MM.1S (cell line): ENCODE results near the gene PRKG1.

Experiments
- DNase-seq: peaks from one replicate; pipeline ENCODE4 v3.0.0-alpha.2; 2015
- H2AFZ ChIP-seq: fragments of 300-600 bp; sonication (generic); 2 replicates; pipeline ENCODE4 v1.6.0; 2016; ENCODE audit warnings: antibody characterized with exemption, low read length
- H3F3A ChIP-seq: fragments of 300-600 bp; sonication (generic); 2 replicates; pipeline ENCODE4 v1.6.1; 2016; ENCODE audit warnings: mild to moderate bottlenecking, antibody characterized with exemption, low read length, moderate library complexity, mixed read lengths; ENCODE audit not compliant: insufficient read depth
- H3K27ac ChIP-seq: fragments of 300-600 bp; sonication (generic); 2 replicates; pipeline ENCODE4 v1.5.1; 2016; ENCODE audit warnings: mild to moderate bottlenecking, low read length
- H3K27me3 ChIP-seq: fragments of 300-600 bp; sonication (generic); replicated peaks from 2 replicates; pipeline ENCODE4 v1.6.0; 2016; ENCODE audit warnings: low read length; ENCODE audit not compliant: insufficient read depth
- H3K36me3 ChIP-seq: fragments of 300-600 bp; sonication (generic); replicated peaks from 2 replicates; pipeline ENCODE4 v1.6.1; 2016; ENCODE audit warnings: mild to moderate bottlenecking, low read length, mixed read lengths; ENCODE audit not compliant: insufficient read depth
- H3K4me1 ChIP-seq: fragments of 300-600 bp; sonication (generic); 2 replicates; pipeline ENCODE4 v1.6.1; 2016; ENCODE audit warnings: low read length, mixed read lengths
- H3K4me2 ChIP-seq: fragments of 300-600 bp; sonication (generic); 2 replicates; pipeline ENCODE4 v1.6.0; 2016; ENCODE audit warnings: low read depth, low read length
- H3K4me3 ChIP-seq: fragments of 300-600 bp; sonication (generic); 2 replicates; pipeline ENCODE4 v1.5.1; 2016; ENCODE audit warnings: low read length, mixed read lengths
- H3K79me2 ChIP-seq: fragments of 300-600 bp; sonication (generic); 2 replicates; pipeline ENCODE4 v1.6.1; 2016; ENCODE audit warnings: mixed run types, low read length, mixed read lengths
- H3K9ac ChIP-seq: fragments of 300-600 bp; sonication (generic); 2 replicates; pipeline ENCODE4 v1.6.1; 2016; ENCODE audit warnings: low read length, mixed read lengths
- H3K9me2 ChIP-seq: fragments of 300-600 bp; sonication (generic); replicated peaks from 2 replicates; pipeline ENCODE4 v1.6.1; 2016; ENCODE audit warnings: mild to moderate bottlenecking, low read length, mixed read lengths; ENCODE audit not compliant: insufficient read depth
- H3K9me3 ChIP-seq: fragments of 300-600 bp; sonication (generic); replicated peaks from 2 replicates; pipeline ENCODE4 v1.6.1; 2016; ENCODE audit warnings: mild to moderate bottlenecking, low read length, mixed read lengths; ENCODE audit not compliant: insufficient read depth
- H4K20me1 ChIP-seq: fragments of 300-600 bp; sonication (generic); 2 replicates; pipeline ENCODE4 v1.6.1; 2016; ENCODE audit warnings: mild to moderate bottlenecking, low read length, moderate library complexity, mixed read lengths; ENCODE audit not compliant: insufficient read depth
- EZH2 ChIP-seq: fragments of 300-600 bp; sonication (generic); optimal IDR thresholded peaks from 2 replicates; pipeline ENCODE3; 2017; ENCODE audit warnings: low read depth, mild to moderate bottlenecking, antibody characterized with exemption, low read length, mixed read lengths
- EZH2phosphoT487 ChIP-seq: fragments of 300-600 bp; sonication (generic); IDR thresholded peaks from 2 replicates; pipeline ENCODE4 v1.6.1; 2018; ENCODE audit warnings: antibody characterized with exemption, low read length
- TF ChIP-seq, protein P1 (sequence below): fragments of 300-600 bp; sonication (generic); IDR thresholded peaks from 2 replicates; pipeline ENCODE4 v1.5.1; 2016; ENCODE audit warnings: antibody characterized with exemption, low read length, mixed read lengths

The PRKG1 gene

DNA sequence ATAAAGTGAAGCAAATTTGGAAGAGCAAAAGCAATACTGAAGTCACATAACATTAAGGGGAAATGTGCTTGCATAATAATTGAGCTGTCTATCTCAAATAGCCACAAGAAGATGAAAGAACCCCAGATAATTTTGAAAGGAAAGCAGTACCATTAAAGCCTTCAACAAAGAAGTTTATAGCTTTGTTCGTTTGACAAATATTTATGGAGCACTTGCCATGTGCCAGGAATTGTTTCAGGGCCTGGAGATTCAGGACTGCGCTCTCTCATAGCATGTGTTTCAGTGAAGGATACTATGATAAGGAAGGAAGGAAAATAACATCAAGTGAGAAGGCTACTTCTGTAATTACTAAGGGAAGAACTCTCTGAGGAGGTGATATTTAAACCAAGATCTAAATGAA lies 837.4 kb downstream of the PRKG1 start:
- no peak for DNase-seq
- Histone ChIP-seq H3K4me2 (no peak overlapping the region), H3K4me1 (no peaks in the 10 kb centered on the region)

GRCh38 chr10:51915031-51915542 lies 840.8 kb downstream of the PRKG1 start:
- Histone ChIP-seq H3K4me3 (no peak overlapping the region), H3K36me3 (no peaks in the 10 kb centered on the region), H3K9me2 (no peaks in the 10 kb centered on the region), H3K9me3 (no peaks in the 10 kb centered on the region), H3K4me2 (no peak overlapping the region), H2AFZ (no peak overlapping the region), H3F3A (no peaks in the 10 kb centered on the region), H3K27me3 (no peaks in the 10 kb centered on the region), H3K79me2 (no peaks in the 10 kb centered on the region), H4K20me1 (no peaks in the 10 kb centered on the region), H3K9ac (no peak overlapping the region), H3K4me1 (peaks cover 14% of the 10 kb centered on the region), H3K27ac (no peak overlapping the region)
- DNase-seq: no peak
- no peak for TF ChIP-seq EZH2
- TF ChIP-seq, protein P1, sequence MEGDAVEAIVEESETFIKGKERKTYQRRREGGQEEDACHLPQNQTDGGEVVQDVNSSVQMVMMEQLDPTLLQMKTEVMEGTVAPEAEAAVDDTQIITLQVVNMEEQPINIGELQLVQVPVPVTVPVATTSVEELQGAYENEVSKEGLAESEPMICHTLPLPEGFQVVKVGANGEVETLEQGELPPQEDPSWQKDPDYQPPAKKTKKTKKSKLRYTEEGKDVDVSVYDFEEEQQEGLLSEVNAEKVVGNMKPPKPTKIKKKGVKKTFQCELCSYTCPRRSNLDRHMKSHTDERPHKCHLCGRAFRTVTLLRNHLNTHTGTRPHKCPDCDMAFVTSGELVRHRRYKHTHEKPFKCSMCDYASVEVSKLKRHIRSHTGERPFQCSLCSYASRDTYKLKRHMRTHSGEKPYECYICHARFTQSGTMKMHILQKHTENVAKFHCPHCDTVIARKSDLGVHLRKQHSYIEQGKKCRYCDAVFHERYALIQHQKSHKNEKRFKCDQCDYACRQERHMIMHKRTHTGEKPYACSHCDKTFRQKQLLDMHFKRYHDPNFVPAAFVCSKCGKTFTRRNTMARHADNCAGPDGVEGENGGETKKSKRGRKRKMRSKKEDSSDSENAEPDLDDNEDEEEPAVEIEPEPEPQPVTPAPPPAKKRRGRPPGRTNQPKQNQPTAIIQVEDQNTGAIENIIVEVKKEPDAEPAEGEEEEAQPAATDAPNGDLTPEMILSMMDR: no peak
- no peak for TF ChIP-seq EZH2phosphoT487

More for the DNA sequence above, 837.4 kb downstream of the PRKG1 start:
- Histone ChIP-seq H4K20me1 (no peaks in the 10 kb centered on the region), H2AFZ (no peak overlapping the region), H3K4me3 (no peak overlapping the region), H3K79me2 (no peaks in the 10 kb centered on the region), H3K9me2 (no peaks in the 10 kb centered on the region), H3K27me3 (no peaks in the 10 kb centered on the region), H3K36me3 (no peaks in the 10 kb centered on the region), H3K27ac (no peak overlapping the region), H3F3A (no peaks in the 10 kb centered on the region), H3K9ac (no peak overlapping the region), H3K9me3 (no peaks in the 10 kb centered on the region)
- TF ChIP-seq EZH2phosphoT487 (no peak), EZH2 (no peak)
- TF ChIP-seq, protein P1: no peak

- Histone ChIP-seq H3K27me3 (no peaks in the 10 kb centered on the region), H2AFZ (no peak overlapping the region), H3K9me2 (no peaks in the 10 kb centered on the region), H3K9me3 (no peaks in the 10 kb centered on the region), H3F3A (no peaks in the 10 kb centered on the region; the same call in 1 of the 2 replicates), H3K27ac (no peak overlapping the region), H3K9ac (no peak overlapping the region), H3K79me2 (no peaks in the 10 kb centered on the region), H3K4me1 (peaks cover 25% of the 10 kb centered on the region), H3K4me3 (no peak overlapping the region), H4K20me1 (no peaks in the 10 kb centered on the region), H3K4me2 (peak overlapping the region; percentile 27; the same call in 1 of the 2 replicates), H3K36me3 (no peaks in the 10 kb centered on the region)
- DNase-seq: no peak
- TF ChIP-seq, protein P1: no peak
- no peak for TF ChIP-seq EZH2phosphoT487
- TF ChIP-seq EZH2: no peak
These were observed 844.2 kb downstream of the PRKG1 start for GRCh38 chr10:51918440-51918839.
